ENCODE results near the gene VNN1. TPM values are rescaled to one million over a fixed set of nuclear protein-coding genes. Genes with fewer than 3 reads are reported as not detected.

Gene VNN1
- total RNA-seq, 1 donor from 2014 or later = not detected

DNA sequence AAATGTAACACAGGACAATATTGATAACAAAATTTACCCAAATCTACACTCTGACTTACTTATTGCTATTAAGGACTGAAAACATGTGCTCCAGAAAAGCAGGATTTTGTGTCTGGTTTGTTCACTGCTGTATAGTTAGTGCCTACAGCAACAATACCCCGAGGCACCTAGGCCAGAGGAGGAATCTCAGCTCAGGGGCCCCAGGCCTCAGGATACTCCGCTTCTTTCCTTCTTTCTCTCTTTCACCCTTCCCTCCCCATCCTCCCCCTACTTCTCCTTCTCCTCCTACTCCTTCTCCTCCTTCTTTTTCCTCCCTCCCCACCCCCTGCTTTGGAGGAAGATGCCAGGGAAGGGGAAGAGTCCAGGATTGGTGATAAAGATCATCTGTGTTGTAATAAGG, 44.8 kb upstream of the VNN1 start:
- H3K79me2 ChIP-seq (ENCODE audit: low read depth) = no peaks in the 10 kb centered on the region
- H3K9me3 ChIP-seq (ENCODE audit: low read depth) = no peaks in the 10 kb centered on the region
- no peaks in the 10 kb centered on the region for H3K36me3 ChIP-seq
- TF ChIP-seq EZH2 (IDR thresholded peaks at IDR 0.05) (no peak), EZH2phosphoT487 (IDR thresholded peaks at IDR 0.05) (no peak)
- TF ChIP-seq, protein P1, sequence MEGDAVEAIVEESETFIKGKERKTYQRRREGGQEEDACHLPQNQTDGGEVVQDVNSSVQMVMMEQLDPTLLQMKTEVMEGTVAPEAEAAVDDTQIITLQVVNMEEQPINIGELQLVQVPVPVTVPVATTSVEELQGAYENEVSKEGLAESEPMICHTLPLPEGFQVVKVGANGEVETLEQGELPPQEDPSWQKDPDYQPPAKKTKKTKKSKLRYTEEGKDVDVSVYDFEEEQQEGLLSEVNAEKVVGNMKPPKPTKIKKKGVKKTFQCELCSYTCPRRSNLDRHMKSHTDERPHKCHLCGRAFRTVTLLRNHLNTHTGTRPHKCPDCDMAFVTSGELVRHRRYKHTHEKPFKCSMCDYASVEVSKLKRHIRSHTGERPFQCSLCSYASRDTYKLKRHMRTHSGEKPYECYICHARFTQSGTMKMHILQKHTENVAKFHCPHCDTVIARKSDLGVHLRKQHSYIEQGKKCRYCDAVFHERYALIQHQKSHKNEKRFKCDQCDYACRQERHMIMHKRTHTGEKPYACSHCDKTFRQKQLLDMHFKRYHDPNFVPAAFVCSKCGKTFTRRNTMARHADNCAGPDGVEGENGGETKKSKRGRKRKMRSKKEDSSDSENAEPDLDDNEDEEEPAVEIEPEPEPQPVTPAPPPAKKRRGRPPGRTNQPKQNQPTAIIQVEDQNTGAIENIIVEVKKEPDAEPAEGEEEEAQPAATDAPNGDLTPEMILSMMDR (IDR thresholded peaks at IDR 0.05) = no peak
- H2AFZ ChIP-seq (replicated peaks) = no peak overlapping the region
- no peaks in the 10 kb centered on the region for H3K9me3 Mint-ChIP-seq
- DNase-seq (ENCODE audit: low spot score) = no peak
- H3K4me2 ChIP-seq = no peak overlapping the region
- no peak overlapping the region for H3K4me3 Mint-ChIP-seq
- H3K27ac ChIP-seq = no peak overlapping the region
- H3K27me3 ChIP-seq = no peaks in the 10 kb centered on the region
- no peaks in the 10 kb centered on the region for H3K4me1 ChIP-seq
- H3K4me3 ChIP-seq = no peak overlapping the region
- H3K4me1 Mint-ChIP-seq = no peaks in the 10 kb centered on the region
- H3K27ac Mint-ChIP-seq = no peak overlapping the region
- no peaks in the 10 kb centered on the region for H4K20me1 ChIP-seq (ENCODE audit: low read depth)
- no peaks in the 10 kb centered on the region for H3F3A ChIP-seq (ENCODE audit: low read depth)
- no peaks in the 10 kb centered on the region for H3K27me3 Mint-ChIP-seq (ENCODE audit: insufficient read depth, low read depth)
- no peak overlapping the region for H3K9ac ChIP-seq
- no peaks in the 10 kb centered on the region for H3K36me3 Mint-ChIP-seq

DNA sequence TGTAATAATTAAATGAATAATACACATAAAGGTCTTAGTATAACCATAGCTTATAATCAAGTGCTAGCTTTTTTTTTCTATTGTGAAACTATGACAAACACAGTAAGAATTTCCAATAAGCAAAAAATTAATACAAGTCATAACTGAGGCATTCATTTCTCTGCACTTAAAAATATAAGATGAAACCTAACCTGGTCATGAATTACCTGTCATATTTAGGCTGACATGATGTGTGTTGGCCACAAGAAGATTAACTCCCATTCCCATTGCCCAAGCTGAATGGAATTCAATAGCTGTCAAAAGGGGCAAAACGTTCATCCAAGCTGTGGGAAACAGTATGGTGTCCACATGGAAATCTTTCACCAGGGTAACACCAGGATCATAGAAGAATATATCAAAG, 38.4 kb upstream of the VNN1 start:
- Histone ChIP-seq H3K4me2 (no peak overlapping the region), H2AFZ (replicated peaks) (no peak overlapping the region), H3K27ac (no peak overlapping the region), H3F3A (ENCODE audit: low read depth) (no peaks in the 10 kb centered on the region), H3K79me2 (ENCODE audit: low read depth) (no peaks in the 10 kb centered on the region), H3K9me3 (ENCODE audit: low read depth) (no peaks in the 10 kb centered on the region), H3K4me1 (no peaks in the 10 kb centered on the region), H3K4me3 (no peak overlapping the region), H3K27me3 (no peaks in the 10 kb centered on the region), H3K9ac (no peak overlapping the region), H3K36me3 (no peaks in the 10 kb centered on the region), H4K20me1 (ENCODE audit: low read depth) (no peaks in the 10 kb centered on the region)
- Mint-ChIP-seq H3K36me3 (no peaks in the 10 kb centered on the region), H3K27me3 (ENCODE audit: insufficient read depth, low read depth) (no peaks in the 10 kb centered on the region), H3K4me1 (no peaks in the 10 kb centered on the region), H3K27ac (no peak overlapping the region), H3K9me3 (no peaks in the 10 kb centered on the region), H3K4me3 (no peak overlapping the region)
- TF ChIP-seq EZH2 (IDR thresholded peaks at IDR 0.05) (no peak), EZH2phosphoT487 (IDR thresholded peaks at IDR 0.05) (no peak)
- TF ChIP-seq, protein P1 (IDR thresholded peaks at IDR 0.05) = no peak
- no peak for DNase-seq (ENCODE audit: low spot score)

DNA sequence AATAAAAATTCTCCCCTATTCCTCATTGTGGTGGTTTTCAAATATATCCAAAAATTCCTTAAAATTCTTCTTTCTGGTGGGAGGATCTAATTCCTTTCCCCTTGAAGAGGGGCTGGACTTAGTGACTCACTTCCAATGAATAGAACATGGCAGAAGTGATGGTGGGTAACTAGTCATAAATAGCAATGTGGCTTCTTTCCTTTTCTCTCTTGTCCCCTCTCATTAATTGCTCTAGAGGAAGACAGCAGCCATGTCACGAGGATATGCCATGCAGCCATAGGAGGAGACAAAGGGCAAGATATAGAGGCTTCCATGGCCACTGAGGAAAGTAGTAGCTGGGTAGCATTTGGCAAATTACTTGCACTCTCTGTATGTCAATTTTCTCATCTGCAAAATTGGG, 38.0 kb upstream of the VNN1 start:
- no peaks in the 10 kb centered on the region for H3K4me1 ChIP-seq
- H3K4me1 Mint-ChIP-seq = no peaks in the 10 kb centered on the region
- H3K4me2 ChIP-seq = no peak overlapping the region
- no peaks in the 10 kb centered on the region for H3K27me3 ChIP-seq
- H3K36me3 Mint-ChIP-seq = no peaks in the 10 kb centered on the region
- TF ChIP-seq EZH2phosphoT487 (IDR thresholded peaks at IDR 0.05) (no peak), EZH2 (IDR thresholded peaks at IDR 0.05) (no peak)
- TF ChIP-seq, protein P1 (IDR thresholded peaks at IDR 0.05) = no peak
- H3K27ac ChIP-seq = no peak overlapping the region
- H3K9me3 ChIP-seq (ENCODE audit: low read depth) = no peaks in the 10 kb centered on the region
- no peak overlapping the region for H3K4me3 Mint-ChIP-seq
- no peaks in the 10 kb centered on the region for H3K36me3 ChIP-seq
- H3K9ac ChIP-seq = no peak overlapping the region
- H3K79me2 ChIP-seq (ENCODE audit: low read depth) = no peaks in the 10 kb centered on the region
- no peak overlapping the region for H3K27ac Mint-ChIP-seq
- no peaks in the 10 kb centered on the region for H3K9me3 Mint-ChIP-seq
- no peak overlapping the region for H2AFZ ChIP-seq (replicated peaks)
- H3K4me3 ChIP-seq = no peak overlapping the region
- DNase-seq (ENCODE audit: low spot score) = no peak
- peaks cover 2% of the 10 kb centered on the region for H3K27me3 Mint-ChIP-seq (ENCODE audit: insufficient read depth, low read depth)
- H3F3A ChIP-seq (ENCODE audit: low read depth) = no peaks in the 10 kb centered on the region
- H4K20me1 ChIP-seq (ENCODE audit: low read depth) = no peaks in the 10 kb centered on the region
